TTC549 (cell line): Measurements from ENCODE around the gene MTRF1.
"Not testable (repeated sequence)": the region's sequence is repeated elsewhere in the genome, so short reads cannot be mapped to it uniquely, and the experiment has no call there.

ENCODE experiments used
- FAIRE-seq: peaks from 2 replicates; lab custom pipeline; 2012; peaks lifted over from hg19 to GRCh38; lab: Jason Lieb, UNC

MTRF1 gene

GRCh38 chr13:41279156-41279555 lies 15.8 kb upstream of the MTRF1 start:
- not testable (repeated sequence) for FAIRE-seq

- no peak for FAIRE-seq
Observed at GRCh38 chr13:41276824-41277223, 13.4 kb upstream of the MTRF1 start.

GRCh38 chr13:41274881-41275280 lies 11.5 kb upstream of the MTRF1 start:
- no peak for FAIRE-seq

- FAIRE-seq, result no peak
Observed at GRCh38 chr13:41273831-41274441, 10.6 kb upstream of the MTRF1 start.

- FAIRE-seq, result no peak
Observed at GRCh38 chr13:41271456-41272285, 8.3 kb upstream of the MTRF1 start.

GRCh38 chr13:41268764-41269163 lies 5.4 kb upstream of the MTRF1 start:
- FAIRE-seq, result peak; percentile 69

GRCh38 chr13:41267106-41267505 lies 3.7 kb upstream of the MTRF1 start:
- FAIRE-seq, result no peak

GRCh38 chr13:41259875-41260501 lies 3.4 kb downstream of the MTRF1 start:
- FAIRE-seq, result no peak

- FAIRE-seq, result no peak
Observed at GRCh38 chr13:41257535-41257934, 5.8 kb downstream of the MTRF1 start.

GRCh38 chr13:41254902-41255301 lies 8.5 kb downstream of the MTRF1 start:
- FAIRE-seq, result no peak

- FAIRE-seq, result no peak
Observed at GRCh38 chr13:41250993-41251392, 12.4 kb downstream of the MTRF1 start.

- FAIRE-seq, result no peak
Observed at GRCh38 chr13:41246969-41247680, 16.3 kb downstream of the MTRF1 start.

GRCh38 chr13:41244556-41244955 lies 18.8 kb downstream of the MTRF1 start:
- no peak for FAIRE-seq

- FAIRE-seq, result no peak
Observed at GRCh38 chr13:41241626-41242025, 21.8 kb downstream of the MTRF1 start.

GRCh38 chr13:41236369-41236768 lies 27.0 kb downstream of the MTRF1 start:
- FAIRE-seq, result no peak

- FAIRE-seq, result no peak
Observed at GRCh38 chr13:41232578-41233480, 30.5 kb downstream of the MTRF1 start.

GRCh38 chr13:41231786-41232185 lies 31.6 kb downstream of the MTRF1 start:
- no peak for FAIRE-seq

- no peak for FAIRE-seq
Observed at GRCh38 chr13:41231025-41231677, 32.2 kb downstream of the MTRF1 start.

GRCh38 chr13:41229356-41229755 lies 34.0 kb downstream of the MTRF1 start:
- FAIRE-seq, result no peak

GRCh38 chr13:41224113-41225110 lies 39.0 kb downstream of the MTRF1 start:
- FAIRE-seq, result no peak
